Activated CD4-positive, alpha-beta T cell treated with anti-CD3 and anti-CD28 coated beads for 24 hours (primary cell): ENCODE measurements around the gene MARVELD2.
"Not testable (repeated sequence)": the region's sequence is repeated elsewhere in the genome, so short reads cannot be mapped to it uniquely, and the experiment has no call there.

Experiments
- DNase-seq, 2 donors: peaks; one replicate each; pipeline ENCODE4 v3.0.0-alpha.2; 2020; ENCODE audit warnings: low read depth in 2 of 2

MARVELD2 gene

GRCh38 chr5:69450116-69450515 lies 35.2 kb downstream of the MARVELD2 start:
- no peak for DNase-seq

GRCh38 chr5:69450527-69450926 lies 35.6 kb downstream of the MARVELD2 start:
- DNase-seq = not testable (repeated sequence)

DNA sequence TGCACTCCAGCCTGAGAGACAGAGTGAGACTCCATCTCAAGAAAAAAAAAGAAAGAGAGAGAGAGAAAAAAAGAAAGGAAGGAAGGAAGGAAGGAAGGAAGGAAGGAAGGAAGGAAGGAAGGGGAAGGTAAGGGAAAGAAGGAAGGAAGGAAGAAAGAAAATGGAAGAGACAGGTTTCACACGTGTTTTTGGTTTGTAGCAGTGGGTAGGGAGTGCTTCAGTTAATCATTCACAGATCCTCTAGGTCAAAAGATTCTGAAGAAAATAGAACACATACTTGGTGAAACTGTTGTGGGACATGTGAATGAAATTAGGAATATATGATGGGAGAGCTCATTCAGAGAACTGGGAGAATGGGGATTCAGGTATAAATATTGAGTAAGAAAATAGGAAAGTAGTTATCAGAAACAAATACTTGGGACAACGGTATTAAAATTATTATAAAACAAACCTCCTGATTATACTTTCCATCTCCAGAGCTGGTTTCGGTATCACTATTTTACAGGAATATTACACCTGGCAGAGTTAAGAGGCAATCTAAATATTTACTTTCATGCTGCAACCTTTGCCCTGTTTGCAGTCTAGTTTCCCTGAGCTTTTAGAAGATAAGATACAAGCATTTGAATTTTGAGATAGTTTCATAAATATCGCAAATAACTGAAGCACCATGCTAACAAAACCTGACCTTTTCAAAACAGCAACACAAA lies 37.2 kb downstream of the MARVELD2 start:
- DNase-seq = no peak

DNA sequence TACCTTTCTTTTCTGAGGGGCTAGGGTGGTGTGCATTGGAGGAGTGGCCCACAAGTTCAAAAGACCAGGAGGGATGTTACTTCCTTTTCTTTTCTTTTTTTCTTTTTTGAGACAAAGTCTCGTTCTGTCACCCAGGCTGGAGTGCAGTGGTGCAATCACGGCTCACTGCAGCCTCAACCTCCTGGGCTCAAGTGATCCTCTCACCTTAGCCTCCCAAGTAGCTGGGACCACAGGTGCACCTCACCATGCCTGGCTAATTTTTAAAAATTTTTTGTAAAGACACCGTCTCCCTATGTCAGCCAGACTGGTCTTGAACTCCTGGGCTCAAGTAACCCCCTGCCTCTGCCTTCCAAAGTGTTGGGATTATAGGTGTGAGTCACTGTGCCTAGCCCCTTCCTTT lies 38.6 kb downstream of the MARVELD2 start:
- not testable (repeated sequence) for DNase-seq

- no peak for DNase-seq
Observed at GRCh38 chr5:69454460-69455249, 39.7 kb downstream of the MARVELD2 start.

DNA sequence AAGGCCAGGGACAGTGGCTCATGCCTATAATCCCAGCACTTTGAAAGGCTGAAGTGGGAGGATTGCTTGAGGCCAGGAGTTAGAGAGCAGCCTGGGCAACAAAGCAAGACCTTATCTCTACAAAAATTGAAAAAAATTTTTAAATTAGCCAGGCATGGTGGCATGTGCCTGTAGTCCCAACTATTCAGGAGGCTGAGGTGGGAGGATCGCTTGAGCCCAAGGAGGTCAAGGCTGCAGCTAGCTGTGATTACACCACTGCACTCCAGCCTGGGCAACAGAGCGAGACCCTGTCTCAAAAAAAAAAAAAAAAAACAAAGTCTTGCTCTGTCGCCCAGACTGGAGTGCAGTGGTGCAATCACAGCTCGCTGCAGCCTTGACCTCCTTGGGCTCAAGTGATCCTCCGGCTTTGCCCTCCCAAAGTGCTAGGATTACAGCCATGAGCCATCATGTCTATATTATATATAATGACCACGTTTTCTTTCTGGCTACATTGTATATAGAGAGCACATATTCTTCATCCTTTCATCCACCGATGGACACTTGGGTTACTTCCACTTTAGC lies 40.6 kb downstream of the MARVELD2 start:
- DNase-seq = not testable (repeated sequence)

DNA sequence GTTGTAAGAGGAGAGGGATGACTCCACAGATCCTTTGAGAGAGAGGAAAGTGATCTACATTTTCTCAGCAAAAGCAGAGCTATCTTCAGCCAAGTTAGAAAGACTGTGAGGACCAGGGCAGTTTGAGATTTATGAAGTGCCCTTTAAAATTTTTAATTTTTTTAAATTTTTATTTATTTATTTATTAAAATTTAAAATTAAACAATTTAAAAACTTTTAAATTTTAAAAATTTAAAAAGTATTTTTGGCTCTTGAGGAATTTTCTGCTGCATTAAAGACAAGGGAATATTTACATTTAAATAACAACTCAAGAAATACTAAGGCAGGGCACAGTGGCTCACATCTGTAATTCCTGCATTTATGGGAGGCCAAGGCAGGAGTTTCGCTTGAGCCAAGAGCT lies 47.3 kb downstream of the MARVELD2 start:
- DNase-seq = no peak

DNA sequence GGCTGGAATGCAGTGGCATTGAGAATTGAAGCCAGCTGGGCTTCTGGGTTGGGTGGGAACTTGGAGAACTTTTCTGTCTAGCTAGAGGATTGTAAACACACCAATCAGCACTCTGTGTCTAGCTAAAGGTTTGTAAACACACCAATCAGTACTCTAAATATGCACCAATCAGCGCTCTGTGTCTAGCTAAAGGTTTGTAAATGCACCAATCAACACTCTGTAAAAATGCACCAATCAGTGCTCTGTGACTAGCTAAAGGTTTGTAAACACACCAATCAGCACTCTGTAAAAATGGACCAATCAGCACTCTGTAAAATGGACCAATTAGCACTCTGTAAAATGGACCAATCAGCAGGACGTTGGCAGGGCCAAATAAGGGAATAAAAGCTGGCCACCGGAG lies 51.5 kb downstream of the MARVELD2 start:
- DNase-seq = not testable (repeated sequence)

DNA sequence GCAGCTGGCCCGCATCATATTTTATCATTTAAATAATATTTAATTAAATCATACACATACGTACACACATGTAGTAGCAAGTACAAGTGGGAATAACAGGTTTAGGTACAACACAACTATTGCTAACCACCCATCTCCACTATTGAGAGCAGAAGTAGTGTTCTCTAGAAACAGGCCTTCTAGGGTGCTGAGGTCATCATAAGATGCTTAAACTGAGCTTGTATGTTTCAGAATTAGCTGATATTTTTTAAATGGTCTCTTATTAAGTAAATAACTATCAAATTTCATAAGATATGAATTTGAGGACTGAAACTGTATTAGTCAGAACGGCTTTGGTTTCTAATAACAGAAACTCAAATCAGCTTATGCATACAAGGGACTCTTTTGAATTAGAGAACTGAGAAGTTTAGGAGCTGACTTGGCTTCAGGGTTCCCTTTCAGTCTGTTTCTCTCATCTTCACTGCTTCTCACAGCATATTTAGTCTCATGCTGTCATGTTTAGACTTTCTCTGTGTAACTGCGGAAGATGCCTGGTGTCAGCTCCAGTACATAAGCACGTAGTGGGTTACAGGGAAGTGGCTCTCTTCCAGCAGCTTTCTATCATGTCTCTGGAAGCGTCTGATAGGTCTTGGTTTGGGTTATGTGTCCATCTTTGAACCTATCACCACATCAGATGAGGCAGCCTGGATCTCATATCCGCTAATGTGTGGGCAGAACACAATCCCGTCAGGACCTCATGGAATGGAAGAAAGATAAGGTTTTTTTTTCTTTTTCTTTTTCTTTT lies 52.7 kb downstream of the MARVELD2 start:
- DNase-seq = no peak

DNA sequence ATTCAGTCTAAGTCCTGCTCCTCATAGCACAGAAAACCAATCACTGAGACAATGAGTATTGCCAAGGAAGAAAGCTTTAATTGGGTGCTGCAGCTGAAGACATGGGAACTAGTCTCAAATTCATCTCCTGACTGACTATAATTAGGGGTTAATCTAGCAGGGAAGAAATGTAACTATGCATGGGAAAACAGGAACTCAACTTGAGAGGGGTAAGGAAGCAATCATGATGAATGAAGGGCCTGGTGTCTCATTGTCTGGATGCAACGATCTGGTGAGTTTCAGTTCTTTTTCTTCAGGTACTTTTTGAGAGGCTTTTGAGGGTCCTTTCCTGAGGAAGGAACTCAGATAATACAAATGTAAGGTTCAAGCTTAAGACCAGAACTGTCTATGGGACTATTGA lies 53.7 kb downstream of the MARVELD2 start:
- no peak for DNase-seq

DNA sequence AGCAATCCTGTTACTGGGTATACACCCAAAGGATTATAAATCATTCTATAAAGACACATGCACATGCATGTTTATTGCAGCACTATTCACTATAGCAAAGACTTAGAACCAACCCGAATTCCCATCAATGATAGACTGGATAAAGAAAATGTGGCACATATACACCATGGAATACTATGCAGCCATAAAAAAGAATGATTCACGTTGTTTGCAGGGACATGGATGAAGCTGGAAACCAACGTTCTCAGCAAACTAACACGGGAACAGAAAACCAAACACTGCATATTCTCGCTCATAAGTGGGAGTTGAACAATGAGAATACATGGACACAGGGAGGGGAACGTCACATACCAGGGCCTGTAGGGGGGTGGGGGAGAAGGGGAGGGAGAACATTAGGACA lies 56.6 kb downstream of the MARVELD2 start:
- not testable (repeated sequence) for DNase-seq

DNA sequence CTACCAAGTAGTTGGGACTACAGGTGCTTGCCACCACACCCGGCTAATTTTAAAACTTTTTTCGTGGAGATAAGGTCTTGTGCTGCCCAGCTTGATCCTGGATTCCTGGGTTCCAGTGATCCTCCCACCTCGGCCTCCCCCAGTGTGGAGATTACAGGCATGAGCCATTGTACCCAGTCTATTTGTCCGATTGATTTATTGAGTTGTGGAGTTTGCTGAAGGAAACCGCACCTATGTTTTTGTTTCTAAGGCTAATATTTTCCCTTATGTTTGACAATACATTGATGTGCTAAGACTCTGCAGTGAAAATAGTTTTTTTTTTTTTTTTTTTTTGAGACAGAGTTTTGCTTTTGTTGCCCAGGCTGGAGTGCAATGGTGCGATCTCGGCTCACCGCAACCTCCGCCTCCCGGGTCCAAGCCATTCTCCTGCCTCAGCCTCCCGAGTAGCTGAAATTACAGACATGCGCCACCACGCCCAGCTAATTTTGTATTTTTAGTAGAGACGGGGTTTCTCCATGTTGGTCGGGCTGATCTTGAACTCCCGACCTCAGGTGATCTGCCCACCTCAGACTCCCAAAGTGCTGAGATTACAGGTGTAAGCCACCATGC lies 57.7 kb downstream of the MARVELD2 start:
- not testable (repeated sequence) for DNase-seq

GRCh38 chr5:69477170-69477569 lies 62.3 kb downstream of the MARVELD2 start:
- no peak for DNase-seq

DNA sequence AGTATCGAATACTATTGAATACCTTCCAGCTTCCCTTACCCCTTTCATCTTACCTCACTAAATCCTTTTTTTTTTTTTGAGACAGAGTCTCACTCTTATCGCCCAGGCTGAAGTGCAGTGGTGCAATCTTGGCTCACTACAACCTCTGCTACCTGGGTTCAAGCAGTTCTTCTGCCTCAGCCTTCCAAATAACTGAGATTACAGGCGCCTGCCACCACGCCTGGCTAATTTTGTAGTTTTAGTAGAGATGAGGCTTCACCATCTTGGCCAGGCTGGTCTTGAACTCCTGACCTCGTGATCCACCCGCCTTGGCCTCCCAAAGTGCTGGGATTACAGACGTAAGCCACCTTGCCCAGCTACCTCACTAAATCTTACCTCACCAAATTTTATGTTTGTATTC lies 63.4 kb downstream of the MARVELD2 start:
- DNase-seq = not testable (repeated sequence)

- DNase-seq = no peak
Observed at GRCh38 chr5:69484891-69485290, 70.0 kb downstream of the MARVELD2 start.

- DNase-seq = no peak
Observed at GRCh38 chr5:69485471-69485870, 70.6 kb downstream of the MARVELD2 start.

- DNase-seq = no peak
Observed at GRCh38 chr5:69489246-69489645, 74.3 kb downstream of the MARVELD2 start.

DNA sequence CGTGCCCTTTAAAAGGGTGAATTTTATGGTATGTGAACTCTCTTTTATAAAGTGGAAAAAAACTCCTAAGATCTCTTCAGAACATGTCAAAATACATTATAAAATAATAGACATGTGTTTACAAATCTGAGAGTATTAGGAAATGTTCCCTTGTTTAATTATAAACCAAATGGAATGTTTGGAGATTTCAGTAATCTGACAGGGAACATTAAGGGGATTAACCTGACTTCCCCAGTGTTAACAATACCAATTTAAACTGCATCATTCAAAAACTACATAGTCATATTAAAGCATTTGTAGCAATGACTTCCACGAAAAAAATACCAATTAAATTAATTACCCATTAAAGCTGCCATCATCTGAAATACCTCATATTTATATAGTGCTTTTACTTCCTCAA lies 76.1 kb downstream of the MARVELD2 start:
- DNase-seq = no peak

DNA sequence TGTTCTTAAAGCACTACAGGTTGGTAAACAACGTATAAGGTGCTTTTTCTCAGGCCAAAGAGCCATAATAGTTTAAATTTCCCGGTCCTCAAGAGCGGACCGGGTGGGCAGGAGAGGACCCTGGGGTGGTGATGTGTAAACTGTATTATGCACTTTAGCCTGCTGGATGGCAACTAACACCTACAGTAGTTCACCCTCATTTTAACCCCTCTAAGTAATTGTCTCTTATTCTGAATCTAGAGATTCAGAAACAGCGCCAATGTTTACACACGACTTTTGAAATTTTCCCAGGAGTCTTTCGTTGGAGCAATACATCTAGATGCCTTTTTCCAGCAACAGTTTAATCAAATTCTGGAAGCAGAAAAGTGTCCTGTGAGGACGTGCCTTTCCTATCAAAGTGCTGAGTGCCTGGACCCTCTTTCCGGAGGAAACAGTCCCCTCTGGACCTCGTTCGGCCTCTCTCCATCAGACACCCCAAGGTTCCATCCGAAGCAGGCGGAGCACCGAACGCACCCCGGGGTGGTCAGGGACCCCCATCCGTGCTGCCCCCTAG lies 77.0 kb downstream of the MARVELD2 start:
- DNase-seq = no peak

DNA sequence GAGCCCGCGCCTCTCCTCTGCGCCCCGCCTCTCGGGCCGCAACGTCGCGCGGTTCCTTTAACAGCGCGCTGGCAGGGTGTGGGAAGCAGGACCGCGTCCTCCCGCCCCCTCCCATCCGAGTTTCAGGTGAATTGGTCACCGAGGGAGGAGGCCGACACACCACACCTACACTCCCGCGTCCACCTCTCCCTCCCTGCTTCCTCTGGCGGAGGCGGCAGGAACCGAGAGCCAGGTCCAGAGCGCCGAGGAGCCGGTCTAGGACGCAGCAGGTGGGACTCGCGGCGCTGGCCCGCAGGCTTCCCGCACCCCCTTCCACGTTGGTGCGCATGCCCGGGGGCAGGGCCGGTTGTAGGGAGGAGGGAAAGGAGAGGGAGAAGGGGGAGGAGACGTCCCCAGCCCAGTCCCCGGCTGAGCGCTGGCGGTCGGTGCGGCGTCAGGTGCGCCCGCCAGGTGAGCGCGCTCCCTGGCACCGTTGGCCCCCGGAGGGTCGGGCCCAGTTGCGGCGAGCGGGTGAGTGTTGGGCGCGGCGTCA lies 77.5 kb downstream of the MARVELD2 start, which contains the start of gene OCLN:
Gene OCLN (plus strand): TSS at position 400 of the 532 bp plus-strand sequence. CDS start 11,455 bp downstream, outside the sequence.
- DNase-seq = peak in 1 of 2 donors; percentile 12

GRCh38 chr5:69492923-69493395 lies 78.0 kb downstream of the MARVELD2 start:
- peak in 1 of 2 donors; percentile 4 for DNase-seq
